HG02642 (cell line): Measurements from ENCODE around the gene SHLD2.
"Not testable (repeated sequence)": the region's sequence is repeated elsewhere in the genome, so short reads cannot be mapped to it uniquely, and the experiment has no call there.

Experiments
- ATAC-seq: cut with Tn5 transposase; IDR thresholded peaks from one replicate; pipeline ENCODE4 v1.9.1; 2021; ENCODE audit warnings: mild to moderate bottlenecking; ENCODE audit not compliant: unreplicated experiment, poor library complexity

Gene SHLD2

DNA sequence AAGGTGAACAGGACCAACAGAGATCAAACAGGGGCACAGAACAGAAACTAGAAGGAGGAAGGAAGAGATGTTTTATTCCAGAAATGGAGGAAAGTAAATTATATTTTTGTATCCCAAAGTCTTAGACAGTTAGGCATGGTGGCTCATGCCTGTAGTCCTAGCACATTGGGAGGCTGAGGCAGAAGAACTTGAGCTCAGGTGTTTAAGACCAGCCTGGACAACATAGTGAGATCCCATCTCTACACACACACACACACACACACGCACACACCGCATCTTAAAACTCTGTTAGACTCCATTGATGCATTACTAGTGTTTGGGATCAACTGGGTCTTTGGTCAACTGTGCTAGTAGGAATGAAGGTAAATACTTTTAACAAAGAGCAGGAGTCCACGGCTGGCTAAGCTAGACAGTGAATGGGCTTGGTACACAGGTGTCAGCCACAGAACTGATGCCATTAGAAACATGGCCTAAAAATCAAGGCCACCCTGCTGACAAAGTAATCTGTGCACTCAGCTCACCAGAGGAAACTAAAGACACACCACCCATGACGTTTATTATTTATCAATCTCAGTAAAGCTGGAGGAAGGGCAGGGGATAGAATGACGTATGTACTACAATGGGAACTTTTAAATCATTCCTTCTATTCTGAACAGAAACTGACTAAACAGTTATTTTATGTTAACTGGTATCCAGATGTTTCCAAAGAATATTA is 11.3 kb upstream of the SHLD2 start:
- peak; percentile 37 for ATAC-seq

GRCh38 chr10:87084291-87084782 is 10.7 kb upstream of the SHLD2 start:
- ATAC-seq = peak; percentile 57

- ATAC-seq = no peak
These were observed 9.5 kb upstream of the SHLD2 start for GRCh38 chr10:87085537-87085936.

- ATAC-seq = no peak
These were observed 5.3 kb upstream of the SHLD2 start for GRCh38 chr10:87089746-87090145.

GRCh38 chr10:87090779-87091178 is 4.2 kb upstream of the SHLD2 start:
- ATAC-seq = no peak

DNA sequence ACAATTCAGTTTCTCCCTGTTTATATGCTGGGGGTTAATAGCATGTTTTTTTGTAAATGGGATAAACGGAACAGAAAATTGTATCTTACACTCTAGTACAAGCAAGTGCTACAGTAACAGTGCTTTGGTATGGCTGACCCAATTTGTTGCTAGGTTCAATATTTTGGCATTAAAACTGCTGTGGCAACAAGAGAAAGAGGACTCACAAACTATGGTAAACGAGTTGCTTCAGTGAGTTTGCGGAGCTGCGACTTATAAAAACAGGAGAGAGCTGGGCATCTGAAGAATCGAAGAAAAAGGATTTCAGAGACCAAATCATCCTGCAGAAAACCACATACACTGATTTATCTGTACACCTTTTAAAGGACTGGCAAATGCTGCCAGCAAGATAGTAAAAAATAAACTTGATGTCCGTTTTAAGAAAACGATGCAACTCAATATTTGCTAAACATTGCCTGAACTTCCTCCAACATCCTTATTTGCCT is 2.6 kb upstream of the SHLD2 start:
- no peak for ATAC-seq

DNA sequence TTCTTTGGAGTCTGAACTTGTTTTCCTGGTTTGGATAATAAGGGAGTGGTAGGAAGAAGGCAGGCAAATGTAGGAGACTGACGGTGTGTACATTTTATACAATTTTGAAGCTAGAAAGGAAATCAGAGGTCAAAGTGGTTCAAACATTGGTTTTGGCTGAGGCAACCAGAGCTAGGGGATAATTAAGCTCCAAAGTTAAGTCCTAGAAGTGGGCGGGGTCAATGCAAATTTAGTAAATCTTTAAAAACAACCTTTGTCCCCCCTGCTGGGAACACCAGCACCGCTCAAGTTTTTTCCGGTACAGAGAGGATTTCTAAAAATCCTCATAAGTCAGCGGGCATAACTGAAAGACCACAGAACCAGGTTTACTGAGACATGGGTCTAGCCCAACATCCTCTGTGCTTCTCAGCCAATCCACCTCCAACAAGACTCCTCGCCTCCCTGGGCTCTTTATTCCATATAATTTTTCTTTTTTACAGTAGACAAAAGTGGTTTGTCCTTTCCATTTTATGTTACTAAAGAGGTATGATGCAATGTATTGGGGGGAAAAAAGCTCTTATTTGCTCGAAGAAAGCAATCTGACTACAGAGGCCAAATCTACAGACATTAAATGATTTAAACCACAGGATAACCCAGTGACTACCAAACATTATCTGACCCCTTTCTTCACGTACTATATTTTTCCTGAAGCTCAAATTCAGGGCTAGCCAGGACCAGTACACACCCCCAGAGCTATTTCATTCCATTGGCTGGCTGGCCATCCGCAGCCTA is 2.0 kb upstream of the SHLD2 start:
- no peak for ATAC-seq

GRCh38 chr10:87093632-87094372 is 1.2 kb upstream of the SHLD2 start:
- ATAC-seq = peak; percentile 30

DNA sequence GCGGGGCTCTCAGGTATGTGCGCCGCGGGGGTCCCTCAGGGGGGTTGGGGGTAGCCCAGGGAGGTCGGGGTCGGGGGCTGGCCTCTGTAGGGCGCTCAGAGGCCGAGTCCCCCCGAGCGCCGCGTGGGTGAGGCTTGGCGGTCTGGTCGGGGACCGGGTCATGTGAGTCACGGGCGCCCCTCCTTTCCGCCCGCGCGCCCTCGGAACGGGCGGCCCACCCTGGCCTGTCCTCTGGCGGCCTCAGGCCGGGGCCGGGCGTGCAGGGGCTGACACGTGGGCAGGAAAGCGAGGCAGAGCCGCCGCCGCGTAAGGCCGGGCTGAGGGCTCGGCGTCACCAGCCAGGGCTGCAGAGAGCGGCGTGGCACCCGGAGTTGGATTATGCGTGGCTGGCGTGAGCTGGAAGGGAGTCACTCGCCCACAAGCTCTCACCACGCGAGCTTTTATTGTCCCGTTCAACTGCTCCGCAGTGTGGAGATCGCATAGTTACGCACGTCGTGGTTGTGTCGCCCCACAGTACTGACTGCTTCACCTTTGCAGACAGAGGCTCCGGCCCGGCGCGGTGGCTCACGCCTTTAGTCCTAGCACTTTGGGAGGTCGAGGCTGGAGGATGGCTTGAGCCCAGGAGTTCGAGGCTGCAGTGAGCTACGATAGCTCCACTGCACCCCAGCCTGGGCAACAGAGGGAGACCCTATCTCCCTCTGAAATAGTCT is 385 bp downstream of the SHLD2 start:
- ATAC-seq = peak; percentile 64

DNA sequence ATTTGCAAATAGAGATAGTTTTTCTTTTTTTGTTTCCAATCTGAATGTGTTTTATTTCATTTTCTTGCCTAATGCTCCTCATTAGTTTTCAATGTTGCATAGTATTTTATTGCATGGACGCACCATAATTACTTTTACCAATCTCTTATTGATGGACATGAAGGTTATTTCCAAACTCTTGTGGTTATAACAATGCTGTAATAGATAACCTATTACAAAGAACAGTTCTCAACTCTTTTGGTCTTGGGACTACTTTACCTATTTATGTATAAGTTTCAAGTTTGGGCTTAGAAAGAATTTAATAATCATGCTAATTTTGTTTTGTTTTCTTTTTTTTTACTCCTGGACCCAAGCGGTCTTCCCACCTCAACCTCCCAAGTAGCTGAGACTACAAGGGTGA is 7.0 kb downstream of the SHLD2 start:
- no peak for ATAC-seq

- ATAC-seq = not testable (repeated sequence)
These were observed 9.7 kb downstream of the SHLD2 start for GRCh38 chr10:87104727-87105126.

GRCh38 chr10:87105446-87106124 is 10.6 kb downstream of the SHLD2 start:
- no peak for ATAC-seq

DNA sequence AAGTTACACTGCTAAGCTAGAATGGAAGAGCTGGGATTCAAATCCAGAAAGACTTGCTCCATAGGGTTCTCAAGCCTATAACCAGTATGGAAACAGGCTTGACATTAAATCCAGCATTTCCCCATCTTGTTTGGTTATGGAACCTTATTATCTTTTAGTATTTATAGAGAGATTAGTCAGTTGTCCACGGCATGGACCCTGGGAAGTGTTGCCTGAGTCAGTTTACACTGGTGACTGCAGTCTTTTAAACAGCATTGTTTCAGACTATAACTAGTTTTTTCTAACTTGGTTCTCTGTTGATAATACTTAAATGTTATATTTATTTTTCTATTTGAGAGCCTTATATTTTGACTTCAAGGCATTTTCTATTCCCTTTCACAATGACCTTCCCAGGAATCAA is 23.1 kb downstream of the SHLD2 start:
- ATAC-seq = not testable (repeated sequence)

- not testable (repeated sequence) for ATAC-seq
These were observed 24.0 kb downstream of the SHLD2 start for GRCh38 chr10:87119029-87119428.

DNA sequence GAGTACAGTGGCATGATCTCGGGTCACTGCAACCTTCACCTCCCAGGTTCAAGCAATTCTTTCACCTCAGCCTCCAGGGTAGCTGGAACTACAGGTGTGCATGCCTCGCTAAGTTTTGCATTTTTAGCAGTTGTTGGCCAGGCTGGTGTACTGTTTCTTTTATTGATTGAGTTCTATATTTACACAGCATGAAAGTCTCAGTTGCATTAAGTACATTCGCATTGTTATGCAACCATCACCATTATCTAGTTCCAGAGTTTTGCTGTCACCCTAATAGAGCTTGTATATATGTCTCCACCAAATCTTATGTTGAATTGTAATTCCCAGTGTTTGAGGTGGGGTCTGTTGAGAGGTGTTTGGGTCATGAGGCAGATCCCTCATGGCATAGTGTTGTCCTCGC is 28.3 kb downstream of the SHLD2 start:
- ATAC-seq = not testable (repeated sequence)

- ATAC-seq = not testable (repeated sequence)
These were observed 32.0 kb downstream of the SHLD2 start for GRCh38 chr10:87127048-87127447.

DNA sequence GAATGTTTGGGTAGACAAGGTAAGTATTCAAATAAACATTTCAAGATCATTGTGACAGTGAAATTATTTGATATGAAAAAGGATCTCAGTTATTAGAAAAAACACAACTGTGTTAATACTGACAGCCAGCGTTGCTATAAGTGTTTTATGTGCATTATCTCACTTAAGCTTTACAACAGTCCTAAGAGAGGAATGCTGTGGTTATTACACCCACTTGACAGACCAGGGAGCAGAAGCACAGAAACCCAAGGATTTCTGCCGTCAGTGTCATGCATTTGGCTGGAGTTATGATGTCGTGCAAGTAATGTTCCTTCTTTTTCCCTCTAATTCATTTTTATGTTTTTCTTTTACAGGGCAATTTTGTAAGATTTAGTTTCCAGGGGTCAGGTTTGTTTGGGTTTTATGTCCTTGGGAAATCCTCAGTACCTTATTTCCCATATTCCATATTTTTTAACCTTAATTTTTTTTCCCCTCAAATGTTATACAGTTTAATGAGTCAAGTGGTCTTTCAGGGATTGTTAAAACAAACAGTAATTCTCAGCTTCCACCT is 32.7 kb downstream of the SHLD2 start:
- ATAC-seq = not testable (repeated sequence)

GRCh38 chr10:87132176-87132575 is 37.2 kb downstream of the SHLD2 start:
- ATAC-seq = not testable (repeated sequence)

DNA sequence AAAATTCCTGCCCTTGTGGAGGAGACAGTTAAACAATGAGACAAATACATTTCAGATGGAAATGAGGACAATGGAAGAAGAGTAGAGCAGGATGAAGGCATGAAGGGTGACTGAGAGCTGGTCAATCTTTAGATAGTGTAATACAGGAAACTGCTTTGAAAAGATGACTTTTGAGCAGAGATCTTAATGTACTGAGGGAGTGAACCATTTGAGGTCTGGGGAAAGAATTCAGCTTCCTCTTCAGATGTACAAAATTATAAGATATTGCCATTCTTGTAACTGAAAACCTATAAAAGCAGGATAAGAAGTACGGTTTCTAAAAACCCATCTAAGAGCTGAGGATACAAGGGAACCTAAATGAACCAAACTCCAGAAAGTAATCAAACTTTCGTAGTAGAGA is 38.9 kb downstream of the SHLD2 start:
- ATAC-seq = not testable (repeated sequence)
